HG03571 (cell line): Measurements from ENCODE around the gene BRINP3.

Experiments
- ATAC-seq: cut with Tn5 transposase; IDR thresholded peaks from one replicate; pipeline ENCODE4 v1.9.1; 2021; ENCODE audit not compliant: unreplicated experiment

Gene BRINP3

DNA sequence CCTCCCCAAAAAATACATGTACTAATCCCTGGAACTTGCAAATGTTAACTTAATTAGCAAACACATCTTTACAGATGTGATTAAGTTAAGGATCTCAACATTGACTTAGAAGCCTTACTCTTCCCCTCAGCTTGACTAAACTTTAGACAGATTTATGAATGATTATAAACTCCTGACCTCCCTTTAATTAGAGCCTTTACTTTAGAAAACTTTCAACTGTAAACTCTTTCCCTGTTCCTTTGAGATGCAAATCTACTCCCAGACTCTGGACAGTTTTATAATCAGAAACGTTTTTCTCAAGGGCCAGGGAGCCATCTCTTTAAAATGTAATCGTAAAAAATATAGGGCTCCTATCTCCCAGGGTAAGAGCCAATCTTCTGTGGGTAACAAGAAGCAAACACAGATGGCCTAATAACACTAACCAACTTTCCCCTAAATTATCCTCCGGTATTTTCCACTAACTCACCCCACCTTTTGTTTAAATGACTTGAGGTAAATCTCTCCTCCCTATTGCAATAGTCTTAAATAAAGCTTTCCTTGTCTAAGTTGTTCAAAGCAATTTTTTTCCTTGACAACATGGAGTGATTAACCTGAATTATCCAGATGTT lies 284.1 kb downstream of the BRINP3 start:
- no peak for ATAC-seq

DNA sequence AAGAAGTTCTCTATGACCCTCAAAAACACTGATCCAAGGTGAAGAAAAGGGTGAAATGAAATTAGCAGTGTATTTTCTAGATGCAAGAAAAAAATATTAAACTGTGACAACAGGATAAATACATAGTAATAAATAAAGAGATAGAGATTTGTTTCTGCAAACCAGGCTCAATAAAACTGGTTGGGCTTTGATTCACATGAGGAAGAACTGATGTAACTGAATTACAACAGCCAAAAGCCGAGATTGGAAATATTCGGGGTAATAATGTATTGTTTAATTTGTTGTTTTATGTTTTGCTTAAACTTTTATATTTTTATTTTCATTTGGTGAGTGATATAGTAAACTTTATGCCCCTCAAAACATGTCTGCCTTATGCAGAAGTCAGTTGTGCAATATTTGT lies 285.0 kb downstream of the BRINP3 start:
- ATAC-seq: no peak

DNA sequence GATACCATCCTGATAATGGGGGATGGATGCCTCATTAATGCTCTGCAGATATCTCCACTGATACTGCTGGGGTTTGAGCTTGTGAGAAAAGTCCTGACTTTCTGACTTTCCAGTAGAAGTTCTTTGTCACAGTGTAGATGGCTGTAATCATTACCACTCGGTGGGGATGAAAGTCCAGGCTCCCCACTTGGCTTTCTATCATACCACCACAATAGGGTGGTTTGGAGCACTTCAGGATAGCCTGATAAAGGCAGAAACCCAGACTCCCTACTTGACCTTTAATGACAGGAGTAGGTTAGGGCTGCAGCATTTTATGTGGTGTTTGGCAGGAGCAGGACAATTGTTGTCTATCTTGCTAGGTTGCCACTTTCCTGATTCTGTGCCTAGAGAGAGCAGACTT lies 294.1 kb downstream of the BRINP3 start:
- no peak for ATAC-seq

DNA sequence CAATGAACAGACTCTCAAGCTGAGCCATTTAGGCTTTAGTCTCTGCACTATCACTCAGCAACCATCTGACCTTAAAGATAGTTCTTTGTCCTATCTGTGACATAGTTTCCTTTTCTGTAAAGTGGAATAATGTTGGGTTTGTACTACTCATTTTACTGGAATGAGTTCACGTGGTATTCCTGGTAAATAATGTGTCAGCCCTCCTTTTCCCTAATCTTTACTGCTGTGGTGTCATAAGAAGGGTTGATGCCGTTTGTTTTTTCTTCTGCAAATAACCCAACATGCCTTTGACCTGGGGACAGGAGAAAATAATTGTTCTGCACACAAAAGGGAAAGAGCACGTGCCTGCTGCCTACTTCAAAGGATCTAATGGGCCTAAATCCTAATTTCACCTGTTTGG lies 297.8 kb downstream of the BRINP3 start:
- no peak for ATAC-seq

DNA sequence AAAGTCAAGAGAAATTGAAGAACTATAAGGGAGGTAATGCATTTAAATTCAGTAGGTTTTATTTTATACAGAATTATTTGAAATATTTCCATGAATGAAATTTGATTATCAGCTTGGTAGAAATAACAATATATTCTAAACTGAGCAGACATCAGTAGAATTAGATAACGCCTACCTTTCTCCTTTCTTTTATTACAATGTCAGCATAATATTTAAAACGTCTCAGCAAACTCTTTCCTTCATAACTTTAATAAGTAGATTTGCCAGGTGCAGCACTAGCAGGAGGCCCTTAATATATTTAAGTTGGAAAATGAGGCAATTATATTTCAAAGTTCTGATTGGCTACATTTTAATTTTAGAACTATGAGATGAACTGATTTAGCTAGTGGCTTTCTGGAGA lies 298.8 kb downstream of the BRINP3 start:
- ATAC-seq: no peak

DNA sequence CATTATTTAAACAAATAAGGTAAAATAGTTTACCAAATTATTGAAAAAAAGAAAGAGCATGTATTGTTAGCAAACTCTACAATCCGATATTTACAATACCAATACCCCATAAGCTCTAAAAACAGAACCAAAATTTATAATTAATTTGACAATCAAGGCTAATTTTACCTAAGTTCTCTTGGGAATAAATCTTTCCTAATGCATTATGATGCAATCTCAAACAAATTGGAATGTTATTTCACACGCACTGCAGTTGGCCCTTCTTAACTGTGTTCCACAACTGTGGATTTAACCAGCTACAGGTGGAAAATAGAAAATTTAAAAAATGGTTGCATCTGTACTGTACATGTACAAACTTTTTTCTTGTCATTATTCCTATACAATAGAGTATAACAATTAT lies 300.1 kb downstream of the BRINP3 start:
- no peak for ATAC-seq

DNA sequence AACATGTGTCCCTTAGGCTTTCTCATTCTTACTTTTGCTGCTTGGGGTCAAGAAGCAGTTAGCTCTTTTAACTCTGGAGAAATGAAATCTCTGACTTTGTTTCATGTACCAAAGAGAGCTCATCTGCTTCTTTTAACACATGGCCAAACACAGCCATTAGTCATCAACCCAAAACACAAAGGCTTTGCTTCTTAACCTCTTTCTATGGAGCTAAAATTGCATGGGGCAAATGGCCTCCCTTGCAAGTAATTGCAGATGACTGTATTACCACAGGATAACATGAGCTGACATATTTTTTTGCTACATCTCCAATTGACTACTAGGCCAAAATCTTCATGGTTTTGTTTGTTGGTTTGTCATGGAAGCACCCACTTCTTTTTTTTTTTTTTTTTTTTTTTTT lies 300.9 kb downstream of the BRINP3 start:
- ATAC-seq: no peak

DNA sequence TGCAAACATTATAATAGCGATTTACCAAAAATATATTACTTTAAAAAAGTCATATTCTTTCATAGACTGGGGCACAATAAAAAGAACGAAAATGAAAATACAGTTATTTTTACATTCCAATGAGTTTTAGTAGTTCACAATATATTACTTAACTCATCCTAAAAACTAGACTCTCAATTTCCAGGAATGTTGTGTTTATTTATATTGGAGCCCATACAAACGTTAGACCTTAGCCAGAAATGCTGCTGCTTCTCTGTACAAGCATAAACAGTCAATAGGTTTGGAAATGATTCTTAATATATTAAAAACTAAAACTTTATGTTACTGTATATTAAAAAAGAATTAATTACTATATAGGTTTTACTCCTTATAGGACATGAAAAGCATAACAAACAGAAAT lies 302.3 kb downstream of the BRINP3 start:
- ATAC-seq: no peak

DNA sequence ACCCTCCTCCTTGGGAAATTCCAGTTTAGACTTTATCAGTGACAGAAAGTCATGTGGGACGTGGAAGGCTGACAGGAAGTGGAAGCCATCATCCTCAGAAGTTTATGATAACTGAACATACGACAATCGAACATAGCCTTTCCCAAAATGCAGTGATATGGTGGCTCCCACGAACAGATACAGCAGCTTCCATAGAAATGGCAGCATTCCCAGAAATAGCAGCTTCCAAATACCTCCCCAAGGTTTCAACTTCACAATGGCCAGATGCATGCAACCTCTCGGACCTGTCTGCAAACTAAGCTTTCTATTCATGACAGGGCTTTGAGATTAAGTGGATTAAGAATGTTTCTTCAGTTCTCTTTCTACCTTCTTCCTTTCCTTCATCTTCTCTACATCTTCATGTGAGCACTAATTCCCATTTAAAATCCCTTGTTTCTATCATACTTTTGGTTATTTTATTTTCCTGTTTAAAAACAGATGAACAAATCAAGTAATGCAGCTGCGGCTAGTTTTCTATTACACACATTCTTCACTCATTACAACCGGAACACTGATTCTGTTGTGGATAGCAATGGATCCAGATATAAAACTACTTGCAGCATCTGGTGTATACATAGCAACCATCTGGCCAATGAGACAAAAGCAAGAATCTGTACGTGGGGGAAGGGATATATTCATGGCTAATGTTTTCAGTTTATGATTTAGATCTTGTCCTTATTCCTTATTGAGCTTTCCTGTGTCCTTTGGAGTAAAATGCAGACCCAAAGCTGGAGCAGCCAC lies 304.8 kb downstream of the BRINP3 start:
- ATAC-seq: no peak

DNA sequence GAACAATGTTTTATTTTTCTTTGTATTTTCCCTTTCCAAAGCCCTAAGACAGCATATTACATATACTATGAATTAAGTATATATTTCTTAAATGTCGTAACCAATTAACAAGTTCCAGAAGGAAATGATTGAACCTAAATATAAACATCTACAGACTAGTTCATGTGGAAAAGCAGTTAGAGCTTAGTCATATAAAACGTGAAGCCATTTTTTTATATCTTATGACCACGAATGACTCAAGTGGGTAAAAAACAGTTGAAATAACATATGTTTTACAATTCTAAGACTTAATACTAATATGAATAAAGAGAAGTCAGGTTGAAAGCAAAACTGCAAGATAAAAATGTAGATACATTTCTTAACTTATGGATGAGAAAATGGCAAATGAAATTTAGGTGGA lies 307.3 kb downstream of the BRINP3 start:
- no peak for ATAC-seq

DNA sequence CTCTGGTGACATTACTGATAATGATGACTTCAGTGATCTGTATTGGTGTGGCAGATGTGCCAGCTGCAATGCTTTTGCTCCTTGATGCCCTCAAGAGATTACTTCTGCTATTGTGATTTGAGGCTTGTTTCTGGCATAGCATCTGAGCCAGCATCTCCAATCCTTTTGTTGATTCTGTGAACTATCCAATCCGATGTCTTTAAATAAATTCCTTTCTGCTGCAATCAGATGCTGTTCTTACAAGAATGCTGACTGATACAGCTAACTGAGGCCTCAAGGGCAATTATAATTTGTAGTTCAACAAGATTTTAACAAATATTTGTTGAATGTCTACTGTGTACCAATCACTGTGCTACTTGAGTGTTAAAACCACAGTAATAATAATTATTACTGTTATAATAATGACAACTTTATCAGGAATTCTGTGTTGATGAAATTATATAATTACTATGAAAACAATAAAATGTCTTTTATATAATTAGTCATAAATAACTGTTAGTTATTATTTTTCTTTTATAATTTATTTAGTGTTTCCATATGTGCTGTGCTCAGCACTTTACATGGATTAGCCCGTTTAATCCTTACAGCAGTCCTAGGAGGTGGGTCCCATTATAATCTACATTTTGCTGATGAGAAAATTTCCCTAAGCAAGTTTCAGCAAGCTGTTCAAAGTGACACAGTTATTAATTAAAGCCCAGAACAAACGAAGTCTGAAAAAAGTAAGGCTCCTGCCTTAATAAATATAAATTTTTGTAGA lies 308.2 kb downstream of the BRINP3 start:
- no peak for ATAC-seq

DNA sequence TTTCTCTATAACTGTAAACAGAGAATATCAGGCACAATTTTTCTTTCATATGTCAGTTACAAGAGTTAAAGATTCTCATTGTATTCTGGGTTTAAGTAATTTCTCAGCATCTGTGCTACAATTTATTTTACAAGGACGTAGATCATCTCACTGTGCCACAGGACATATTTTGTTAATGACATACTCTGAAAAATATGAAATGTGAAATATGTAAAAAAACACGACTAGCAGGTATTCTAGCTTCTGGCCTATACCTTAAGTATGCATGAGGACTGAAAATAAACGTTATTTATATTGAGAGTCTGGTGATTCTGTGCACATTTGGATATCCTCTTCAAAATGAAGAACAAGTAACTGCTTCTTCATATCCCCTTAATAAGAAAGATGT lies 308.8 kb downstream of the BRINP3 start:
- no peak for ATAC-seq

DNA sequence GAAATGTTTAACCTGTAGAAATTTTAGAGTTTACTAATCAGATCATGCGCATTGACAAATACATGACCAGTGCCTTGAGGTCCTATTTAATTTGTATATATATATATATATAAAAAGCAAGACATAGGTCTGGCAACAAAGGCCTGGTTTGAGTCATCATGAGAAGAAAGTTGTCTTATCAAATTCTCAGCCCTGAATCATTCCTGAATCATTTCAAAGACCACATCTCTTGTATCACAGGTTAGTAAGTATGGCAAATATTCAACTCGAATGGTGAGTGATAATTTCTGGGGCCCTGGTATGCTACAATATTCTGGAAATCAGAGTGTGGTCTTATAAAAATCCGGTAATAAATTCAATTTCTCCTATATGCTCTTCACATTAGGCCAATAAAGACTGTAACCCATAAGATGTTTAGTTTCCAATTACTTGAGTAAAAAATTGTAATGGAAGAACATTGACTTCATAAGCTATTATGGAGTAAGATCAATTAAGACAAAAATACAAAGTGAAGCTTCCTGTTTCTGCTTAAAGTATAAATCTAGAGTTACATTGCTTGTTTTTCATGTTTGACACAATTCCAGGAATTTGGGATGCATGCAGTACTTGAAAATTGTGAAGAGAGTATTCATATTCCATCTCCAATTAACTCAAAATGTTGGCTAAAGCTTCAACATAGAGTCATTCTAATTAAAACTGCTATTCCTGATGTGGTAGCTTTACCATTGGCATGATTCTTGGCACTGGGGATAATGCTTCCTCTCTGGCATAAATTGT lies 309.4 kb downstream of the BRINP3 start:
- no peak for ATAC-seq

DNA sequence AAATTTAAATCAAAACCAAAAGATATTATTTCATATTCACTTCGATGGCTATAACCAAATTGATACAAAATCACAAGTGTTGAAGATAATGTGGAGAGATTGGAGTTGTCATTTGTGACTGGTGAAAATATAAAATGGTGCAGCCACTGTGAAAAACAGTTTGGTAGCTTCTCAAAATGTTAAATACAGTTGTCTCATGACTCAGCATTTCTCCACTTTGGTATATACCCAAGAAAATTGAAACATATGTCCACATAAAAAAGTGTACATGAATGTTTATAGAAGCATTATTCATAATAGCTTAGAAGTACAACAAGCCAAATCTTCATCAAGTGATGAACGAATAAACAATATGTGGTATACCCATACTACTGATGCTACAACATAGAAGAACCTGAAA lies 318.5 kb downstream of the BRINP3 start:
- ATAC-seq: no peak

DNA sequence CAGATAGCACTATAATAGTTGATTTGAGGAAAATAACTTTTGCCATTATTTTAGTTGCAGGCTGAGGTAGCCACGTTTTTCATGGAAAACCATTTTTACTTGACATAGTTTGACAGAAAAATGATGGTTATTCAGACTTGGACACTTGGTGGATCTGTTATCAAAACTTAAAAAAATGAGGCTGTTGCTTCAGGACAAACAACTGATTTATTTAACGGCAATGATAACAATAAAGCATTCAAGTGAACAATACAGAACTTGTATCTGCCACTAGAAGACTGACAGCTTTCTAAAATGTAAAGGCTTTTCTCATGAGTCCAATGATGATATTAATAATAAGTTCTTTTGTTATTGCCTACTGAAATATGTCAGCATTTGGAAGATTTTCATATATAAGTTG lies 322.9 kb downstream of the BRINP3 start:
- no peak for ATAC-seq

DNA sequence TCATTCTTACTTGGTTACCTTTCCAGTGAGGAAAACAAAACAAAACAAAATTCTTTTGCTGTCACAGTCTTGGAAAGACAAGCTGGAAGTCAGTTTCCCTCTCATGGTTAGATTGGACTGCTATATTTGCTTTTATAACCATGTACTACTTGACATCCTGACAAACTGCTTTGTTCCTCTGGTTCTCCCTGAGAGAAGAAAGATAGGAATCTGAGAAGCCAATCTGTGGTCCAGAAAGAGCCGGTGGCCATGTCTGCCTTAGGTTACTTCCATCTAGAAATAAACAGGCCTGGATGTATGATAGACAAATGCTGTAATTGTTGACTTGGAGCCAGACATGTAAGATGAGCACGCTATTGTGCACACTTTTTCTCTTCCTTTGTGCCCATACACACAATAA lies 330.0 kb downstream of the BRINP3 start:
- no peak for ATAC-seq

DNA sequence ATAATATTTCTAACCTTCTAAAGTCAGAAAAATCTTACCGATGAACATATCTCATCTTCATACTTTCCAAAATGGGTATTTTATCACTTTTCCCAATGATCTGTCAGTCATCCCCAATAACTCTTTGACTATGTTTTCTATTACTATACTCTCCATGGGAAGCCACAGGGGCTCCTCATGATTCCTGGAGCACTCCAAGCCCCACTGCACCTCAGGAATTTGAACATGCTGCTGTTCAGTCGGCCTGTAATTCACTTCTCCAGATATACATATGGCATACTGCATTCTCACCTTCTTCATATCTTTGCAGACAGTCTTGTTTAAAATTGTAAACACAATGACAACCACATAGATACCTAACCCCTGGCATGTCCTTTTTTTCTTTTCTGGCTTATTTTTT lies 333.0 kb downstream of the BRINP3 start:
- no peak for ATAC-seq

DNA sequence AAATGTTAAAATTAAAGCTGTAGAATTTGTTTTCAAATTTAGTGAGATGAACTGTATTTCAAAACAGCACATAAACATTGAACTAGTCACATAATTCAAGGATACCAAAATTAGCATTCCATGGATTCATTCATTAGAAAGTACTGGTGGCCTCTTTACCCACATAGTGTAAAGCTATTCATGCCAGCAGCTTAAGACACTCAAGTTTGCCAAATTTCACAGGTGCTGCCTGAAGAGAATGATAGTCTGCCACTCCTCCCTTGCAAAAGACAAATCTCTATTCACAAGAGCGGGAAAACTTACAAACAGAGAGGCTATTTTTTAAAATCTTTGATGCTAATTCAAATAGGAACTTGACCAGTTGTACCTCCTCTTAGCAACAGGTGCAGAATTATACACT lies 337.0 kb downstream of the BRINP3 start:
- no peak for ATAC-seq

DNA sequence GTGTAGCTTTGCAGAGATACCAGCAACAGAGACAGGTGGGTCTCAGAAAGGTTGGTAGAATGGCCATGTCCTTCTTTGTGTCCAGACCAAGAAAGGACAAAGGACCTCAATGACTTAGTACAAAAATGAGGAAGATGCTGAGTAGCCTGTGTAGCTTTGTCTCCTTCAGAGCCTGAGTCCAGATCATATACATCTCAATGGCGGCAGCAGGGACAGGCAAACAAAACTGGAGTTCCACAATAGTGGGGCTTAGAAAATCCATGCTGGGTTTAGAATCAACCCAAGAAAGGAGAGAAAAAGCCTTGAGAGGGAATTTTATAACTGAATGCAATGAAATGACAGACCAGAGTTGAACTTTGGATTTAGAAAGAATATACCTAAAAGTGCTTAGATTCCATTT lies 339.0 kb downstream of the BRINP3 start:
- ATAC-seq: no peak

DNA sequence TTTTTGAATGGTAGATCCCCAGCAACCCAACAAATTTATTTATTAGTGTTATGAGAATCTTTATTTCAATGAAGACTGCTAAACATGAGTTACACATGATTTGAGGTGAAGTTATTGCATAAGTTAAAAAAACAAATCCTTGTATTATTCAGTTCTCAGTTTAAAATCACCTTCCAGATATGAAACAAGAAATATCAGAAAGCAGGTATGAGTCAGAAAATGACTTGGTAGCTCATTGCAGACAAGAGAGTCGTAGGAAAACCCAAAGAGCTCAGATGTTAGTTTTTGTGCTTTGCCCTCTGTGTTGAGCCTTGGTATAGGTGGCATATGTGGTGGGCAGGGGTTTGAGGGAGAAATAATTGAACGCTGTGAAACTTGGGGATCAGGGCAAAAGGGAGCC lies 339.4 kb downstream of the BRINP3 start:
- ATAC-seq: no peak

DNA sequence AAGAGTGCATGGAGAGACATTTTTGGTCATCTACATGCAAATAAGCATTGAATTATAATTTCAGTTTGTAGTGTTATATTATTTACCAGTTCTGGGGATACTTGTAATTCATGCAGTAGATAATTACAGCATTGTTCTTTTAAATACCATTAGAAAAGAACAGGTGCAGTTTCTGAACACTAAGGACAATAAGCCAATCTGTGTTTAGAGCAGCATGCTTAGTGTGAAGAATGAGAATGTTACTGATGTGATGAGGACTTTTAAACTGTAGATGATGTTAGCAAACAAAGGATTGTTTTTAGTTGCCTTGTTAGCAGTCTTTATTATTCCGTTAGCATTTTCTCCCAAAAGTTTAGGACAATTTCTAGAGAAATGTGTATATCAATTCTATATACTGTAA lies 348.3 kb downstream of the BRINP3 start:
- no peak for ATAC-seq

DNA sequence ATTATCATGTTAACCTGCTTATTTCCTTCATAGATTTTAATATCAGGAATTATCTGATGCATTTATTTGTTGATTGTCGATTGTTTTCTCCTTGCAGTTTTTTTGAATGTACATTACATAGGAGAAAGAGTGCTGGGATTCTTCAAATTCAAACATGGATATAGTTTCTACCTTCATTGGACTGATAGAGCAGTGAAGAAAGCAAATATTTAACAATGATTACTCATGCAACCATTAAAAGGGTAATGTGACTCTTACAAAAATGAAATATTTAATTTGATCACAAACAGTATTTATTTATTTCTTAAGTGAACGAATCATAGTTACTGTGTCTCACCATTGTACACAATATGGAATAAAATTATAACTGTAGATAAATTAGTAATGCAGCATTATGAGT lies 350.9 kb downstream of the BRINP3 start:
- no peak for ATAC-seq
